GM12865 (cell line): ENCODE data around the gene GALNTL6.
"Not testable (repeated sequence)": the region's sequence is repeated elsewhere in the genome, so short reads cannot be mapped to it uniquely, and the experiment has no call there.

Experiments
- DNase-seq: peaks from one replicate; pipeline ENCODE4 v3.0.0; 2010; ENCODE audit warnings: low read depth
- H3K4me3 ChIP-seq: 2 replicates; pipeline ENCODE4 v1.5.1; 2011; ENCODE audit warnings: mild to moderate bottlenecking, low read depth, low read length, control low read depth
- CTCF ChIP-seq: IDR thresholded peaks from 2 replicates; pipeline ENCODE4 v1.5.1; 2011; ENCODE audit warnings: low read length, control low read depth, low read depth, inconsistent platforms; ENCODE audit not compliant: insufficient read depth; ENCODE audit errors: missing control alignments

Gene GALNTL6

DNA sequence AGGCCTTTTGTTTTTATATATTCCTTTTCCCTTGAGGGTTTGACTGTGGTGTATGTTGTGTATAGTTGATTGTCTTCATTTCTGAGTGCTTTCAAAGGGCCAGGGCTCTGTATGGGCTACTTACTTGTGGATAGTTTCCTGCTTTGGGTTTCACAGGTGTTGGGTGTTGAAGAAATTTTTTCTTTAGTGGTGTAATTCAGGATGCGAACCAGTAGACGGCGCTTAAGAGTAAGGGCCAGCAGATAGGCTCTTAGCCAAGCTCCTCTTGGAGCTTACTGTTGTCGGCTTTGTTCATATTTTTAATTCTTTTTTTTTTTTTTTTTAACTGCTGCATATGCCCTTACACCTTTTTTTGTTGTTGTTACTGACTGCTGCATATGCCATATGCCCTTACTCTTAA, 1079.1 kb downstream of the GALNTL6 start:
- TF ChIP-seq CTCF = peak; percentile 65
- DNase-seq = peak; percentile 48
- no peak overlapping the region for H3K4me3 ChIP-seq

GRCh38 chr4:172895699-172896098, 1082.5 kb downstream of the GALNTL6 start:
- H3K4me3 ChIP-seq = no peak overlapping the region
- no peak for TF ChIP-seq CTCF
- DNase-seq = no peak

GRCh38 chr4:172897046-172897445, 1083.8 kb downstream of the GALNTL6 start:
- DNase-seq = no peak
- no peak for TF ChIP-seq CTCF
- no peak overlapping the region for H3K4me3 ChIP-seq

GRCh38 chr4:172898715-172899114, 1085.5 kb downstream of the GALNTL6 start:
- TF ChIP-seq CTCF = no peak
- H3K4me3 ChIP-seq = no peak overlapping the region
- DNase-seq = no peak

- no peak for DNase-seq
- no peak for TF ChIP-seq CTCF
- no peak overlapping the region for H3K4me3 ChIP-seq
Measured at GRCh38 chr4:172899861-172900260, 1086.7 kb downstream of the GALNTL6 start.

DNA sequence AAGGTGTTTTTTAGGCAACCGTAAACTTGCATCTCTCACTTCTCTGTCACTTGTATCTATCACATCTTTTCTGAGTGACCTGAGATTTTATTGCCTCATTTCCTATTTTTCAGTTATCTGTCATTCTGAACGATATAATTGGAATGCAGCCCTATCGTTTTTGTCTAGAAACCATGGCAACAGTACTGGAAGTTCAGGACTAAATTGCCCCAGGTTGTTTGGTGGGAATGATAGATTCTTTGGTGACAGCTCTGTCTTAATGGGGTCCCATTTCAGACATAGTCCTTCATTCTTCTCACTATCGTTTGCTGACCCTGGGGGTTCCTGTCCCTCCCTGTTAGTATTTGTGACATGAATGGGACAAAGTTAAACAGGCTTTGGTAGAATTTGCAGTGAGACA, 1087.7 kb downstream of the GALNTL6 start:
- no peak overlapping the region for H3K4me3 ChIP-seq
- no peak for DNase-seq
- TF ChIP-seq CTCF = no peak

- not testable (repeated sequence) for DNase-seq, H3K4me3 ChIP-seq
Measured at GRCh38 chr4:172912468-172912867, 1099.3 kb downstream of the GALNTL6 start.

DNA sequence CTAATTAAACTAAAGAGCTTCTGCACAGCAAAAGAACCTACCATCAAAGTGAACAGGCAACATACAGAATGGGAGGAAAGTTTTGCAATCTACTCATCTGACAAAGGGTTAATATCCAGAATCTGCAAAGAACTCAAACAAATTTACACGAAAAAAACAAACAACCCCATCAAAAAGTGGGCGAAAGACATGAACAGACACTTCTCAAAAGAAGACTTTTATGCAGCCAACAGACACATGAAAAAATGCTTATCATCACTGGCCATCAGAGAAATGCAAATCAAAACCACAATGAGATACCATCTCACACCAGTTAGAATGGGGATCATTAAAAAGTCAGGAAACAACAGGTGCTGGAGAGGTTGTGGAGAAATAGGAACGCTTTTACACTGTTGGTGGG, 1104.2 kb downstream of the GALNTL6 start:
- not testable (repeated sequence) for DNase-seq, H3K4me3 ChIP-seq
